H1 (cell line): ENCODE data around the gene HBQ1. TPM values are rescaled to one million over a fixed set of nuclear protein-coding genes. Genes with fewer than 3 reads are reported as not detected.

Experiments used
- ATF3 ChIP-seq: IDR thresholded peaks from 2 replicates; pipeline ENCODE4 v1.6.1; 2011; ENCODE audit warnings: low read depth, mild to moderate bottlenecking, low read length; ENCODE audit not compliant: insufficient read depth
- BCL11A ChIP-seq, 2 experiments: IDR thresholded peaks; one replicate each; pipeline ENCODE4 v1.6.1; 2011; ENCODE audit warnings: low read depth in 2 of 2, low read length in 2 of 2, mild to moderate bottlenecking in 2 of 2
- CBX8 ChIP-seq: fragments of 300-800, 300-1000 bp; sonication (generic); IDR thresholded peaks from 2 replicates; pipeline ENCODE4 v1.7.1; 2016; ENCODE audit warnings: low read depth, low read length, borderline replicate concordance
- CEBPB ChIP-seq: IDR thresholded peaks from 2 replicates; pipeline ENCODE4 v1.6.1; 2012; ENCODE audit warnings: low read depth, low read length
- FOSL1 ChIP-seq: IDR thresholded peaks from 2 replicates; pipeline ENCODE4 v1.6.1; 2011; ENCODE audit warnings: mild to moderate bottlenecking, low read depth, low read length, moderate library complexity; ENCODE audit not compliant: insufficient read depth
- PHF8 ChIP-seq: fragments of 200-600 bp; sonication (generic); conservative IDR thresholded peaks from 2 replicates; pipeline ENCODE4 v1.7.1; 2012; ENCODE audit warnings: low read depth, mild to moderate bottlenecking, inconsistent platforms, low read length, moderate library complexity
- POLR2A ChIP-seq, 2 experiments: IDR thresholded peaks; 1 replicate in 1 of 2; 2 replicates in 1 of 2; pipeline ENCODE4 v1.6.1; 2011; ENCODE audit warnings: low read depth in 2 of 2, low read length in 2 of 2, mild to moderate bottlenecking in 2 of 2; ENCODE audit errors: control extremely low read depth in 1 of 2
- RAD21 ChIP-seq, 2 experiments: IDR thresholded peaks in 1 of 2; conservative IDR thresholded peaks in 1 of 2; 2 replicates each; pipeline ENCODE4 v1.6.1; 2011; ENCODE audit warnings: low read depth in 2 of 2, low read length in 2 of 2, improper control_type of control experiment in 1 of 2, inconsistent platforms in 1 of 2, mild to moderate bottlenecking in 1 of 2, moderate library complexity in 1 of 2
- RXRA ChIP-seq: IDR thresholded peaks from 2 replicates; pipeline ENCODE4 v1.6.1; 2011; ENCODE audit warnings: low read depth, mild to moderate bottlenecking, low read length, moderate library complexity; ENCODE audit not compliant: insufficient read depth
- SIN3A ChIP-seq, 2 experiments: IDR thresholded peaks in 1 of 2; conservative IDR thresholded peaks in 1 of 2; 2 replicates each; pipeline ENCODE4 v1.6.1; 2011 to 2012; ENCODE audit warnings: low read length in 2 of 2, improper control_type of control experiment in 1 of 2, low read depth in 1 of 2, mild to moderate bottlenecking in 1 of 2
- SIX5 ChIP-seq: IDR thresholded peaks from 2 replicates; pipeline ENCODE4 v1.6.1; 2011; ENCODE audit warnings: mild to moderate bottlenecking, low read depth, low read length
- SP4 ChIP-seq: IDR thresholded peaks from 2 replicates; pipeline ENCODE4 v1.6.1; 2012; ENCODE audit warnings: low read length, inconsistent platforms
- SUZ12 ChIP-seq: fragments of 200-600 bp; sonication (generic); IDR thresholded peaks from 2 replicates; pipeline ENCODE4 v1.6.1; 2012; ENCODE audit warnings: mild to moderate bottlenecking, inconsistent platforms, low read length, moderate library complexity, mixed read lengths
- TBP ChIP-seq: IDR thresholded peaks from 2 replicates; pipeline ENCODE4 v1.6.1; 2011; ENCODE audit warnings: low read depth, low read length, improper control_type of control experiment
- TEAD4 ChIP-seq: IDR thresholded peaks from 2 replicates; pipeline ENCODE4 v1.6.1; 2012; ENCODE audit warnings: low read depth, low read length, inconsistent platforms, mixed read lengths
- polyA plus RNA-seq, 7 experiments: library from polyadenylated mRNA; depleted of rRNA in 3 of 7; stranded (reverse) in 5 of 7; unstranded in 2 of 7; fragments of >200 nt in 5 of 7; fragments of 200-250 nt in 2 of 7; gene quantifications; 1 replicate in 5 of 7; 2 replicates in 1 of 7; 4 replicates in 1 of 7; pipeline versions ENCODE4 v1.2.1 to v1.2.3, GENCODE V29; 2011 to 2013; ENCODE audit warnings: missing spikeins in 2 of 7, mixed read lengths in 2 of 7
- total RNA-seq: library from RNA; stranded (reverse); fragmentation: NEBNext Ultra II Directional; extraction: Animal tissue kit (Norgen Biotek cat#: 25700); gene quantifications from 2 replicates; pipeline ENCODE4 v1.2.1, GENCODE V29; 2021
- TF ChIP-seq, protein P1 (sequence below), 3 experiments: IDR thresholded peaks; 1 replicate in 2 of 3; 2 replicates in 1 of 3; pipeline versions ENCODE4 v1.5.1 to v1.6.1; 2011; ENCODE audit warnings: low read length in 3 of 3, mild to moderate bottlenecking in 3 of 3, inconsistent platforms in 2 of 3, low read depth in 1 of 3, moderate library complexity in 1 of 3; ENCODE audit not compliant: insufficient read depth in 1 of 3; ENCODE audit errors: control extremely low read depth in 1 of 3
- TF ChIP-seq, protein P2 (sequence below): IDR thresholded peaks from 2 replicates; pipeline ENCODE4 v1.6.1; 2011; ENCODE audit warnings: low read length, improper control_type of control experiment

The HBQ1 gene
- total and polyA plus RNA-seq, 2 of the 8 experiments (the other 6 are each of a cell fraction or from before 2014, with no cell fraction given) = 2.9 to 17.1 TPM

GRCh38 chr16:228852-229730 lies 48.8 kb downstream of the HBQ1 start, which contains the start of gene LUC7L (continued):
- TF ChIP-seq BCL11A (IDR thresholded peaks at IDR 0.05; ENCODE audit: low read depth in 2 of 2, low read length in 2 of 2) (no peak), SIX5 (peak; percentile 92), RAD21 (IDR thresholded peaks at IDR 0.05 in 1 of 2, conservative IDR thresholded peaks at IDR 0.05 in 1 of 2; ENCODE audit: low read depth in 2 of 2, low read length in 2 of 2) (no peak), TBP (peak; percentile 90), POLR2A (IDR thresholded peaks at IDR 0.05; ENCODE audit: control extremely low read depth in 1 of 2, low read depth in 2 of 2, low read length in 2 of 2) (peak; percentile 94 to 99), CBX8 (no peak), RXRA (no peak), TEAD4 (no peak), PHF8 (peak; percentile 100), SIN3A (conservative IDR thresholded peaks at IDR 0.05 in 1 of 2, IDR thresholded peaks at IDR 0.05 in 1 of 2; ENCODE audit: low read depth in 1 of 2, low read length in 2 of 2) (peak in 1 of 2 experiments; percentile 82; a peak in 2 of 4 replicates), SUZ12 (no peak), CEBPB (no peak), FOSL1 (no peak), SP4 (peak; percentile 68; the same call in 1 of the 2 replicates), ATF3 (0 out of 2 replicates have a peak, but pooled peaks have one; percentile 34)
- TF ChIP-seq, protein P1, sequence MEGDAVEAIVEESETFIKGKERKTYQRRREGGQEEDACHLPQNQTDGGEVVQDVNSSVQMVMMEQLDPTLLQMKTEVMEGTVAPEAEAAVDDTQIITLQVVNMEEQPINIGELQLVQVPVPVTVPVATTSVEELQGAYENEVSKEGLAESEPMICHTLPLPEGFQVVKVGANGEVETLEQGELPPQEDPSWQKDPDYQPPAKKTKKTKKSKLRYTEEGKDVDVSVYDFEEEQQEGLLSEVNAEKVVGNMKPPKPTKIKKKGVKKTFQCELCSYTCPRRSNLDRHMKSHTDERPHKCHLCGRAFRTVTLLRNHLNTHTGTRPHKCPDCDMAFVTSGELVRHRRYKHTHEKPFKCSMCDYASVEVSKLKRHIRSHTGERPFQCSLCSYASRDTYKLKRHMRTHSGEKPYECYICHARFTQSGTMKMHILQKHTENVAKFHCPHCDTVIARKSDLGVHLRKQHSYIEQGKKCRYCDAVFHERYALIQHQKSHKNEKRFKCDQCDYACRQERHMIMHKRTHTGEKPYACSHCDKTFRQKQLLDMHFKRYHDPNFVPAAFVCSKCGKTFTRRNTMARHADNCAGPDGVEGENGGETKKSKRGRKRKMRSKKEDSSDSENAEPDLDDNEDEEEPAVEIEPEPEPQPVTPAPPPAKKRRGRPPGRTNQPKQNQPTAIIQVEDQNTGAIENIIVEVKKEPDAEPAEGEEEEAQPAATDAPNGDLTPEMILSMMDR (IDR thresholded peaks at IDR 0.05; ENCODE audit: control extremely low read depth in 1 of 3, insufficient read depth in 1 of 3, low read depth in 1 of 3, low read length in 3 of 3) = no peak
- TF ChIP-seq, protein P2, sequence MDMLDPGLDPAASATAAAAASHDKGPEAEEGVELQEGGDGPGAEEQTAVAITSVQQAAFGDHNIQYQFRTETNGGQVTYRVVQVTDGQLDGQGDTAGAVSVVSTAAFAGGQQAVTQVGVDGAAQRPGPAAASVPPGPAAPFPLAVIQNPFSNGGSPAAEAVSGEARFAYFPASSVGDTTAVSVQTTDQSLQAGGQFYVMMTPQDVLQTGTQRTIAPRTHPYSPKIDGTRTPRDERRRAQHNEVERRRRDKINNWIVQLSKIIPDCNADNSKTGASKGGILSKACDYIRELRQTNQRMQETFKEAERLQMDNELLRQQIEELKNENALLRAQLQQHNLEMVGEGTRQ = no peak
